K562 (cell line): ENCODE measurements around the gene NR1D2. TPM values are rescaled to one million over a fixed set of nuclear protein-coding genes. Genes with fewer than 3 reads are reported as not detected.

Source experiments
- CBX5 ChIP-seq: IDR thresholded peaks from 2 replicates; pipeline ENCODE4 v1.6.1; 2014; ENCODE audit warnings: low read depth, borderline replicate concordance
- E2F3 ChIP-seq: fragments of 250-450 bp; sonication (Bioruptor Pico); IDR thresholded peaks from 2 replicates; pipeline ENCODE4 v1.4.0; 2020; ENCODE audit warnings: mild to moderate bottlenecking
- GTF2F1 ChIP-seq: IDR thresholded peaks from 2 replicates; pipeline ENCODE4 v1.6.1; 2011; ENCODE audit warnings: low read depth, low read length, improper control_type of control experiment
- HDGF ChIP-seq: fragments of 450-650 bp; IDR thresholded peaks from 2 replicates; pipeline ENCODE4 v1.6.1; 2016
- HMGN3 ChIP-seq: IDR thresholded peaks from 2 replicates; pipeline ENCODE4 v1.6.1; 2011; ENCODE audit warnings: borderline replicate concordance, low read depth, mild to moderate bottlenecking, mixed read lengths, low read length; ENCODE audit not compliant: insufficient read length; ENCODE audit errors: extremely low read depth
- KDM1A ChIP-seq, 2 experiments: fragments of 450-650 bp; IDR thresholded peaks; 2 replicates each; pipeline ENCODE4 v1.6.1; 2016; ENCODE audit warnings: mild to moderate bottlenecking in 2 of 2
- MAZ ChIP-seq, 2 experiments: fragments of 450-650 bp in 1 of 2; sonication (generic) in 1 of 2; formaldehyde crosslinking; IDR thresholded peaks in 1 of 2; conservative IDR thresholded peaks in 1 of 2; 2 replicates each; pipeline versions ENCODE4 v1.4.0 to v1.5.0; 2020; ENCODE audit warnings: mild to moderate bottlenecking in 1 of 2, missing genetic modification reagents in 1 of 2
- MCM3 ChIP-seq: fragments of 450-650 bp; IDR thresholded peaks from 2 replicates; pipeline ENCODE4 v1.6.1; 2016
- MTA2 ChIP-seq: fragments of 450-650 bp; IDR thresholded peaks from 2 replicates; pipeline ENCODE4 v1.6.1; 2016; ENCODE audit warnings: low read depth
- NR1H2 ChIP-seq: sonication (generic); formaldehyde crosslinking; IDR thresholded peaks from 2 replicates; pipeline ENCODE4 v1.4.0; 2020; ENCODE audit warnings: mild to moderate bottlenecking, missing genetic modification reagents
- PTRF ChIP-seq: fragments of 450-650 bp; IDR thresholded peaks from 2 replicates; pipeline ENCODE4 v1.6.1; 2016; ENCODE audit warnings: mild to moderate bottlenecking, missing genetic modification characterization, missing compliant biosample characterization
- XRCC3 ChIP-seq: fragments of 450-650 bp; IDR thresholded peaks from 2 replicates; pipeline ENCODE4 v1.6.1; 2017; ENCODE audit warnings: mild to moderate bottlenecking, moderate library complexity
- ZKSCAN3 ChIP-seq: fragments of 250-450 bp; sonication (Bioruptor Pico); IDR thresholded peaks from 2 replicates; pipeline ENCODE4 v1.4.0; 2020
- ZNF124 ChIP-seq: sonication (generic); formaldehyde crosslinking; IDR thresholded peaks from 2 replicates; pipeline ENCODE4 v1.8.1; 2022; ENCODE audit warnings: missing genetic modification reagents
- ZNF444 ChIP-seq: fragments of 250-450 bp; sonication (Bioruptor Pico); IDR thresholded peaks from 2 replicates; pipeline ENCODE4 v1.4.0; 2020; ENCODE audit warnings: mild to moderate bottlenecking, moderate library complexity
- ZNF717 ChIP-seq: fragments of 250-450 bp; sonication (Bioruptor Pico); IDR thresholded peaks from 2 replicates; pipeline ENCODE4 v1.5.0; 2021
- ZNF780A ChIP-seq: fragments of 250-450 bp; sonication (Bioruptor Pico); IDR thresholded peaks from 2 replicates; pipeline ENCODE4 v1.5.0; 2021; ENCODE audit warnings: mild to moderate bottlenecking
- polyA plus RNA-seq, 8 experiments: library from polyadenylated mRNA; depleted of rRNA in 4 of 8; stranded (reverse) in 5 of 8; unstranded in 3 of 8; fragments of >200 nt; fragmentation: Nextera tagmentation in 2 of 8; fragmentation: Illumina TruSeq in 1 of 8; extraction: Ambion mirVana in 2 of 8; extraction: Trizol in 1 of 8; gene quantifications; 2 replicates each; pipeline versions ENCODE4 v1.2.1 to v1.2.3, GENCODE V29; 2011 to 2014; ENCODE audit warnings: inconsistent platforms in 1 of 8, missing spikeins in 1 of 8
- total RNA-seq, 7 experiments: library from RNA; depleted of rRNA in 6 of 7; stranded (reverse); fragments of >200 nt in 6 of 7; fragmentation: Illumina TruSeq in 2 of 7; extraction: Trizol in 2 of 7; gene quantifications; 2 replicates each; pipeline versions ENCODE4 v1.2.1 to v1.2.3, GENCODE V29; 2011 to 2021; ENCODE audit warnings: low replicate concordance in 1 of 7
- TF ChIP-seq, protein P1 (sequence below), 3 experiments: IDR thresholded peaks in 2 of 3; conservative IDR thresholded peaks in 1 of 3; 2 replicates each; pipeline ENCODE4 v1.5.1; 2011 to 2012; ENCODE audit warnings: low read length in 3 of 3, mild to moderate bottlenecking in 3 of 3, control low read depth in 2 of 3, improper control_type of control experiment in 1 of 3, inconsistent platforms in 1 of 3, low read depth in 1 of 3, mixed read lengths in 1 of 3, moderate library complexity in 1 of 3; ENCODE audit not compliant: insufficient read depth in 2 of 3
- TF ChIP-seq, protein P2 (sequence below), 2 experiments: fragments of 450-650 bp in 1 of 2; sonication (generic) in 1 of 2; formaldehyde crosslinking; conservative IDR thresholded peaks; 2 replicates each; pipeline versions ENCODE4 v1.4.0 to v1.8.1; 2020 to 2022; ENCODE audit warnings: mild to moderate bottlenecking in 1 of 2, missing genetic modification reagents in 1 of 2
- TF ChIP-seq, protein P3 (sequence below): sonication (generic); formaldehyde crosslinking; IDR thresholded peaks from 2 replicates; pipeline ENCODE4 v1.8.0; 2022; ENCODE audit warnings: missing genetic modification reagents, mild to moderate bottlenecking, borderline replicate concordance
- TF ChIP-seq, protein P4 (sequence below): fragments of 450-650 bp; formaldehyde crosslinking; IDR thresholded peaks from 2 replicates; pipeline ENCODE4 v1.4.0; 2020; ENCODE audit warnings: mild to moderate bottlenecking, mixed read lengths
- TF ChIP-seq, protein P5 (sequence below), 2 experiments: IDR thresholded peaks; 2 replicates each; pipeline ENCODE4 v1.6.1; 2012; ENCODE audit warnings: improper control_type of control experiment in 2 of 2, low read depth in 2 of 2, low read length in 2 of 2, borderline replicate concordance in 1 of 2

Gene NR1D2
- total and polyA plus RNA-seq, 9 of the 15 experiments (the other 6 are each of a cell fraction or from before 2014, with no cell fraction given) = 1.2 to 5.5 (median 2.9) TPM

DNA sequence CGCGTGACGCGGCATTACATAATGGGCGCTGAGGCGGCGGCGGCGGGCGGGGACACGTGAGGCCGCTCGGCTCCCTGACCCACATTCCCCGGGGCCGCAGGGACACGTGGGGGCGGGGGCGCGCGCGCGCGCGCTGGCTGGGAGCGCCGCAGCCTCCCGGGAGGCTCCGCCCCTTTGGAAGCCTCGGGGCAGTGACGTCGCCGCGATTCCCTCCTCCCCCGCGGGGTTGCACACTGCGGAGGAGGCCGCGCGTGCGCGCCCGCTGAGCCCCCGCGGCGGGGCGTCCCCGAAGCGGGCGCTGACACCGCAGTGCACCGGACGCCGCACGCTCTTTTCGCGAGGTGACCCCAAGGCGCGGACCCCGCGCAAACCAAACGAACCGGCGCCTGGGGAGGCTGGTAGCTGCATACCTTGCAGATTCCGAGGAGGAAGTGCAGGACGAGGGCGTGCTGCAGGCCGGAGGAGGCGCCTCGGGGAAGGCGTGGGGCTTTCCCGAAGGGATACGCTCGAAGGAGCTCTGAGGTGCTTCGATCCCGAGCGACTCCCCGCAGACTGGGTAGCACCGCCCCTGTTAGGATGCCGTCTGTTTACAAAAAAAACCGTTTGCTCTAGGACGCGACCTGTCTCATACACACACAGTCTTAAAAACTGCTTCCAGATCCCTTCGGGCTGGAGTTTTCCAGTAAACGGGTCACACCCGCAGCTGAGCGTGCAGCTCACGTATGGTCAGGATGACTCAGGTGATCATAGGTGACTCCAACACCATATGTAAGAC, 1.0 kb downstream of the NR1D2 start (continued):
- TF ChIP-seq HMGN3 = peak; percentile 99
- no peak for TF ChIP-seq E2F3 (CRISPR knock-in tag)
- no peak for TF ChIP-seq KDM1A (IDR thresholded peaks at IDR 0.05)
- no peak for TF ChIP-seq PTRF (tag)
- TF ChIP-seq, protein P1, sequence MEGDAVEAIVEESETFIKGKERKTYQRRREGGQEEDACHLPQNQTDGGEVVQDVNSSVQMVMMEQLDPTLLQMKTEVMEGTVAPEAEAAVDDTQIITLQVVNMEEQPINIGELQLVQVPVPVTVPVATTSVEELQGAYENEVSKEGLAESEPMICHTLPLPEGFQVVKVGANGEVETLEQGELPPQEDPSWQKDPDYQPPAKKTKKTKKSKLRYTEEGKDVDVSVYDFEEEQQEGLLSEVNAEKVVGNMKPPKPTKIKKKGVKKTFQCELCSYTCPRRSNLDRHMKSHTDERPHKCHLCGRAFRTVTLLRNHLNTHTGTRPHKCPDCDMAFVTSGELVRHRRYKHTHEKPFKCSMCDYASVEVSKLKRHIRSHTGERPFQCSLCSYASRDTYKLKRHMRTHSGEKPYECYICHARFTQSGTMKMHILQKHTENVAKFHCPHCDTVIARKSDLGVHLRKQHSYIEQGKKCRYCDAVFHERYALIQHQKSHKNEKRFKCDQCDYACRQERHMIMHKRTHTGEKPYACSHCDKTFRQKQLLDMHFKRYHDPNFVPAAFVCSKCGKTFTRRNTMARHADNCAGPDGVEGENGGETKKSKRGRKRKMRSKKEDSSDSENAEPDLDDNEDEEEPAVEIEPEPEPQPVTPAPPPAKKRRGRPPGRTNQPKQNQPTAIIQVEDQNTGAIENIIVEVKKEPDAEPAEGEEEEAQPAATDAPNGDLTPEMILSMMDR (IDR thresholded peaks at IDR 0.05 in 2 of 3, conservative IDR thresholded peaks at IDR 0.05 in 1 of 3; ENCODE audit: insufficient read depth in 2 of 3, low read depth in 1 of 3, low read length in 3 of 3) = no peak
- TF ChIP-seq, protein P2, sequence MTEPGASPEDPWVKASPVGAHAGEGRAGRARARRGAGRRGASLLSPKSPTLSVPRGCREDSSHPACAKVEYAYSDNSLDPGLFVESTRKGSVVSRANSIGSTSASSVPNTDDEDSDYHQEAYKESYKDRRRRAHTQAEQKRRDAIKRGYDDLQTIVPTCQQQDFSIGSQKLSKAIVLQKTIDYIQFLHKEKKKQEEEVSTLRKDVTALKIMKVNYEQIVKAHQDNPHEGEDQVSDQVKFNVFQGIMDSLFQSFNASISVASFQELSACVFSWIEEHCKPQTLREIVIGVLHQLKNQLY (CRISPR knock-in tag; conservative IDR thresholded peaks at IDR 0.05) = no peak
- TF ChIP-seq XRCC3 = no peak
- no peak for TF ChIP-seq MCM3
- no peak for TF ChIP-seq ZNF780A
- 0 out of 2 replicates have a peak, but pooled peaks have one; percentile 5 for TF ChIP-seq MTA2
- TF ChIP-seq, protein P3, sequence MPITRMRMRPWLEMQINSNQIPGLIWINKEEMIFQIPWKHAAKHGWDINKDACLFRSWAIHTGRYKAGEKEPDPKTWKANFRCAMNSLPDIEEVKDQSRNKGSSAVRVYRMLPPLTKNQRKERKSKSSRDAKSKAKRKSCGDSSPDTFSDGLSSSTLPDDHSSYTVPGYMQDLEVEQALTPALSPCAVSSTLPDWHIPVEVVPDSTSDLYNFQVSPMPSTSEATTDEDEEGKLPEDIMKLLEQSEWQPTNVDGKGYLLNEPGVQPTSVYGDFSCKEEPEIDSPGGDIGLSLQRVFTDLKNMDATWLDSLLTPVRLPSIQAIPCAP (CRISPR knock-in tag) = 0 out of 2 replicates have a peak, but pooled peaks have one; percentile 64
- no peak for TF ChIP-seq ZNF124 (CRISPR knock-in tag)
- TF ChIP-seq, protein P4, sequence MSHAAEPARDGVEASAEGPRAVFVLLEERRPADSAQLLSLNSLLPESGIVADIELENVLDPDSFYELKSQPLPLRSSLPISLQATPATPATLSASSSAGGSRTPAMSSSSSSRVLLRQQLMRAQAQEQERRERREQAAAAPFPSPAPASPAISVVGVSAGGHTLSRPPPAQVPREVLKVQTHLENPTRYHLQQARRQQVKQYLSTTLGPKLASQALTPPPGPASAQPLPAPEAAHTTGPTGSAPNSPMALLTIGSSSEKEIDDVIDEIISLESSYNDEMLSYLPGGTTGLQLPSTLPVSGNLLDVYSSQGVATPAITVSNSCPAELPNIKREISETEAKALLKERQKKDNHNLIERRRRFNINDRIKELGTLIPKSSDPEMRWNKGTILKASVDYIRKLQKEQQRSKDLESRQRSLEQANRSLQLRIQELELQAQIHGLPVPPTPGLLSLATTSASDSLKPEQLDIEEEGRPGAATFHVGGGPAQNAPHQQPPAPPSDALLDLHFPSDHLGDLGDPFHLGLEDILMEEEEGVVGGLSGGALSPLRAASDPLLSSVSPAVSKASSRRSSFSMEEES (CRISPR knock-in tag) = no peak
- no peak for TF ChIP-seq HDGF
- TF ChIP-seq CBX5 = no peak
- TF ChIP-seq GTF2F1 = 0 out of 2 replicates have a peak, but pooled peaks have one; percentile 30
- peak; percentile 62 to 99 for TF ChIP-seq MAZ (CRISPR knock-in tag; conservative IDR thresholded peaks at IDR 0.05 in 1 of 2, IDR thresholded peaks at IDR 0.05 in 1 of 2)
- no peak for TF ChIP-seq ZKSCAN3 (CRISPR knock-in tag)
- no peak for TF ChIP-seq ZNF717 (CRISPR knock-in tag)
- TF ChIP-seq, protein P5, sequence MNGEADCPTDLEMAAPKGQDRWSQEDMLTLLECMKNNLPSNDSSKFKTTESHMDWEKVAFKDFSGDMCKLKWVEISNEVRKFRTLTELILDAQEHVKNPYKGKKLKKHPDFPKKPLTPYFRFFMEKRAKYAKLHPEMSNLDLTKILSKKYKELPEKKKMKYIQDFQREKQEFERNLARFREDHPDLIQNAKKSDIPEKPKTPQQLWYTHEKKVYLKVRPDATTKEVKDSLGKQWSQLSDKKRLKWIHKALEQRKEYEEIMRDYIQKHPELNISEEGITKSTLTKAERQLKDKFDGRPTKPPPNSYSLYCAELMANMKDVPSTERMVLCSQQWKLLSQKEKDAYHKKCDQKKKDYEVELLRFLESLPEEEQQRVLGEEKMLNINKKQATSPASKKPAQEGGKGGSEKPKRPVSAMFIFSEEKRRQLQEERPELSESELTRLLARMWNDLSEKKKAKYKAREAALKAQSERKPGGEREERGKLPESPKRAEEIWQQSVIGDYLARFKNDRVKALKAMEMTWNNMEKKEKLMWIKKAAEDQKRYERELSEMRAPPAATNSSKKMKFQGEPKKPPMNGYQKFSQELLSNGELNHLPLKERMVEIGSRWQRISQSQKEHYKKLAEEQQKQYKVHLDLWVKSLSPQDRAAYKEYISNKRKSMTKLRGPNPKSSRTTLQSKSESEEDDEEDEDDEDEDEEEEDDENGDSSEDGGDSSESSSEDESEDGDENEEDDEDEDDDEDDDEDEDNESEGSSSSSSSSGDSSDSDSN (IDR thresholded peaks at IDR 0.05; ENCODE audit: borderline replicate concordance in 1 of 2, low read depth in 2 of 2, low read length in 2 of 2) = peak in 1 of 2 experiments; percentile 76; a peak in 2 of 4 replicates
- no peak for TF ChIP-seq ZNF444 (CRISPR knock-in tag)
- no peak for TF ChIP-seq NR1H2 (CRISPR knock-in tag)
